Astrocyte of the cerebellum (primary cell): ENCODE data around the gene ANKRD60.

Experiments used
- DNase-seq: peaks from one replicate; pipeline ENCODE4 v3.0.0-alpha.2; 2011; ENCODE audit warnings: low read depth
- H3K4me3 ChIP-seq: 2 replicates; pipeline ENCODE4 v1.5.1; 2011; ENCODE audit warnings: mild to moderate bottlenecking, low read depth, low read length, moderate library complexity
- CTCF ChIP-seq: IDR thresholded peaks from 2 replicates; pipeline ENCODE4 v1.5.1; 2012; ENCODE audit warnings: low read length, low read depth, moderate library complexity, mild to moderate bottlenecking; ENCODE audit errors: missing control alignments
- in situ Hi-C: cut with HindIII; loops from 2 replicates; pipeline ENCODE4 v1.10.0; 2017; ENCODE audit warnings: low sequenced_read_pairs

The ANKRD60 gene

GRCh38 chr20:58210398-58210747 lies 18.1 kb downstream of the ANKRD60 start:
- in situ Hi-C loops: no loop called here
- TF ChIP-seq CTCF: no peak

GRCh38 chr20:58209652-58210397 lies 18.6 kb downstream of the ANKRD60 start:
- TF ChIP-seq CTCF: peak; percentile 100

More at GRCh38 chr20:58210398-58210747, 18.1 kb downstream of the ANKRD60 start:
- DNase-seq: no peak
- H3K4me3 ChIP-seq: no peak overlapping the region

GRCh38 chr20:58208944-58209343 lies 19.5 kb downstream of the ANKRD60 start:
- no peak for TF ChIP-seq CTCF
- in situ Hi-C loops: no loop called here

More at GRCh38 chr20:58209652-58210397, 18.6 kb downstream of the ANKRD60 start:
- in situ Hi-C loops: no loop called here
- H3K4me3 ChIP-seq: no peak overlapping the region
- DNase-seq: peak; percentile 34

GRCh38 chr20:58205850-58206249 lies 22.6 kb downstream of the ANKRD60 start:
- in situ Hi-C loops: no loop called here

More at GRCh38 chr20:58208944-58209343, 19.5 kb downstream of the ANKRD60 start:
- H3K4me3 ChIP-seq: no peak overlapping the region
- DNase-seq: no peak

GRCh38 chr20:58202044-58202443 lies 26.4 kb downstream of the ANKRD60 start:
- in situ Hi-C loops: no loop called here
- TF ChIP-seq CTCF: no peak
- H3K4me3 ChIP-seq: no peak overlapping the region
- DNase-seq: no peak

More at GRCh38 chr20:58205850-58206249, 22.6 kb downstream of the ANKRD60 start:
- no peak for TF ChIP-seq CTCF
- DNase-seq: no peak
- no peak overlapping the region for H3K4me3 ChIP-seq

GRCh38 chr20:58201616-58202015 lies 26.8 kb downstream of the ANKRD60 start:
- TF ChIP-seq CTCF: no peak
- in situ Hi-C loops: no loop called here
- no peak overlapping the region for H3K4me3 ChIP-seq
- no peak for DNase-seq
